H1 (cell line): ENCODE results near the gene NR2F1. TPM values are rescaled to one million over a fixed set of nuclear protein-coding genes. Genes with fewer than 3 reads are reported as not detected.
A peak's percentile ranks its signal among the peaks of the same experiment; 100 is the strongest.

Source experiments
- CTCF ChIA-PET: fragments of 300-600 bp; sonication (Branson Sonifier 250); formaldehyde crosslinking; loops from one replicate; lab custom pipeline; 2021; ENCODE audit not compliant: partially characterized antibody; lab: Charles Lee
- POLR2A ChIA-PET: fragments of 300-600 bp; sonication (Branson Sonifier 250); formaldehyde crosslinking; loops from one replicate; lab custom pipeline; 2021; ENCODE audit warnings: inconsistent platforms; ENCODE audit not compliant: partially characterized antibody; lab: Charles Lee
- DNase-seq, 2 experiments: peaks; one replicate each; pipeline versions ENCODE4 v3.0.0 to v3.0.0-alpha.2; 2010 to 2022; ENCODE audit warnings: low spot score in 2 of 2, low read depth in 1 of 2, mixed read lengths in 1 of 2
- FAIRE-seq: peaks from 2 replicates; lab custom pipeline; 2011; peaks lifted over from hg19 to GRCh38; lab: Jason Lieb, UNC
- H2AFZ ChIP-seq: 2 replicates; pipeline ENCODE4 v1.8.1; 2012; ENCODE audit warnings: low read length, inconsistent platforms
- H2AK5ac ChIP-seq: 2 replicates; pipeline ENCODE4 v1.6.1; 2013; ENCODE audit warnings: low read depth, low read length
- H2BK120ac ChIP-seq: replicated peaks from 2 replicates; pipeline ENCODE3; 2013; ENCODE audit warnings: low read depth, low read length, inconsistent platforms
- H2BK12ac ChIP-seq: 2 replicates; pipeline ENCODE4 v1.6.1; 2013; ENCODE audit warnings: low read depth, low read length
- H2BK15ac ChIP-seq: 2 replicates; pipeline ENCODE4 v1.6.1; 2013; ENCODE audit warnings: low read length
- H2BK20ac ChIP-seq: 2 replicates; pipeline ENCODE4 v1.6.1; 2013; ENCODE audit warnings: low read length
- H2BK5ac ChIP-seq: 2 replicates; pipeline ENCODE4 v1.6.1; 2013; ENCODE audit warnings: low read depth, low read length
- H3K14ac ChIP-seq: 2 replicates; pipeline ENCODE4 v1.6.1; 2013; ENCODE audit warnings: inconsistent platforms; ENCODE audit not compliant: insufficient read length
- H3K18ac ChIP-seq: 2 replicates; pipeline ENCODE4 v1.6.1; 2013; ENCODE audit warnings: low read length; ENCODE audit errors: extremely low read depth
- H3K23ac ChIP-seq: 2 replicates; pipeline ENCODE4 v1.6.1; 2013; ENCODE audit warnings: inconsistent platforms; ENCODE audit not compliant: insufficient read length
- H3K23me2 ChIP-seq: 2 replicates; pipeline ENCODE4 v1.6.1; 2013; ENCODE audit warnings: low read depth, low read length
- H3K27ac ChIP-seq: 2 replicates; pipeline ENCODE4 v1.6.1; 2011; ENCODE audit warnings: low read depth, low read length, inconsistent platforms
- H3K27me3 ChIP-seq, 4 experiments: replicated peaks in 1 of 4; 1 replicate in 1 of 4; 2 replicates in 3 of 4; pipeline versions ENCODE4 v1.6.1 to v1.8.1; 2011 to 2013; ENCODE audit warnings: low read length in 3 of 4, mild to moderate bottlenecking in 3 of 4, inconsistent platforms in 2 of 4, mixed read lengths in 2 of 4, moderate library complexity in 1 of 4; ENCODE audit not compliant: control insufficient read depth in 3 of 4, insufficient read depth in 3 of 4; ENCODE audit errors: extremely low read depth in 1 of 4
- H3K36me3 ChIP-seq, 4 experiments: 2 replicates each; pipeline versions ENCODE4 v1.6.1 to v1.8.1; 2011 to 2013; ENCODE audit warnings: mild to moderate bottlenecking in 4 of 4, low read length in 3 of 4, moderate library complexity in 2 of 4, control low read depth in 1 of 4, inconsistent platforms in 1 of 4; ENCODE audit not compliant: insufficient read depth in 4 of 4, control insufficient read depth in 2 of 4
- H3K4ac ChIP-seq: replicated peaks from 2 replicates; pipeline ENCODE3; 2013; ENCODE audit warnings: low read length, low read depth, mixed read lengths, inconsistent platforms; ENCODE audit not compliant: insufficient read length
- H3K4me1 ChIP-seq, 4 experiments: replicated peaks in 1 of 4; 1 replicate in 1 of 4; 2 replicates in 3 of 4; pipeline versions ENCODE4 v1.6.1 to v1.8.1; 2011 to 2013; ENCODE audit warnings: low read length in 3 of 4, inconsistent platforms in 2 of 4, mixed read lengths in 1 of 4; ENCODE audit not compliant: insufficient read depth in 4 of 4, control insufficient read depth in 3 of 4
- H3K4me2 ChIP-seq, 2 experiments: 2 replicates each; pipeline versions ENCODE4 v1.6.1 to v1.8.1; 2011 to 2013; ENCODE audit warnings: low read depth in 2 of 2, low read length in 2 of 2, control low read depth in 1 of 2, inconsistent platforms in 1 of 2, mild to moderate bottlenecking in 1 of 2; ENCODE audit not compliant: insufficient read depth in 1 of 2
- H3K4me3 ChIP-seq, 4 experiments: fragments of 200-600, 300-600 bp in 1 of 4; sonication (generic), shearing (Covaris generic), sonication (Bioruptor Twin) in 1 of 4; 2 replicates each; pipeline versions ENCODE4 v1.5.1 to v1.8.1; 2011 to 2016; ENCODE audit warnings: low read length in 4 of 4, low read depth in 3 of 4, control low read depth in 2 of 4, inconsistent platforms in 2 of 4, mild to moderate bottlenecking in 2 of 4, mixed read lengths in 1 of 4, moderate library complexity in 1 of 4; ENCODE audit not compliant: insufficient read depth in 2 of 4; ENCODE audit errors: extremely low read depth in 1 of 4
- H3K56ac ChIP-seq: replicated peaks from 2 replicates; pipeline ENCODE3; 2013; ENCODE audit warnings: low read depth, mild to moderate bottlenecking, mixed read lengths, low read length, inconsistent platforms; ENCODE audit not compliant: insufficient read length
- H3K79me1 ChIP-seq: 2 replicates; pipeline ENCODE4 v1.6.1; 2013; ENCODE audit warnings: low read depth, low read length, control low read depth
- H3K79me2 ChIP-seq, 2 experiments: 2 replicates each; pipeline versions ENCODE4 v1.6.1 to v1.8.1; 2012 to 2013; ENCODE audit warnings: low read length in 2 of 2, mild to moderate bottlenecking in 2 of 2, inconsistent platforms in 1 of 2; ENCODE audit not compliant: insufficient read depth in 2 of 2, control insufficient read depth in 1 of 2
- H3K9ac ChIP-seq, 4 experiments: replicated peaks in 1 of 4; 1 replicate in 1 of 4; 2 replicates in 3 of 4; pipeline versions ENCODE4 v1.6.1 to v1.8.1; 2011 to 2013; ENCODE audit warnings: low read depth in 3 of 4, low read length in 3 of 4, control low read depth in 2 of 4, mild to moderate bottlenecking in 2 of 4, moderate library complexity in 2 of 4, inconsistent platforms in 1 of 4; ENCODE audit errors: extremely low read depth in 1 of 4
- H3K9me3 ChIP-seq, 2 experiments: 2 replicates each; pipeline versions ENCODE4 v1.6.1 to v1.8.1; 2012 to 2013; ENCODE audit warnings: mild to moderate bottlenecking in 2 of 2, moderate library complexity in 2 of 2, control low read depth in 1 of 2, inconsistent platforms in 1 of 2, low read depth in 1 of 2, low read length in 1 of 2, mixed read lengths in 1 of 2; ENCODE audit not compliant: insufficient read depth in 2 of 2
- H4K20me1 ChIP-seq, 2 experiments: replicated peaks in 1 of 2; 2 replicates each; pipeline versions ENCODE3 to v1.8.1; 2011 to 2013; ENCODE audit warnings: inconsistent platforms in 2 of 2, low read length in 2 of 2, mild to moderate bottlenecking in 1 of 2; ENCODE audit not compliant: insufficient read depth in 2 of 2, control insufficient read depth in 1 of 2
- H4K5ac ChIP-seq: 2 replicates; pipeline ENCODE4 v1.6.1; 2013; ENCODE audit warnings: low read length, low read depth, mixed read lengths, inconsistent platforms; ENCODE audit not compliant: insufficient read length
- H4K8ac ChIP-seq: 2 replicates; pipeline ENCODE4 v1.8.0; 2013; ENCODE audit warnings: mild to moderate bottlenecking, moderate library complexity, low read length, inconsistent platforms; ENCODE audit not compliant: insufficient read depth; ENCODE audit errors: extremely low read depth
- H4K91ac ChIP-seq: replicated peaks from 2 replicates; pipeline ENCODE3; 2013; ENCODE audit warnings: low read length, mixed read lengths, inconsistent platforms; ENCODE audit not compliant: insufficient read length
- ASH2L ChIP-seq: fragments of 200-600, 300-600 bp; sonication (generic); IDR thresholded peaks from one replicate; pipeline ENCODE4 v1.7.1; 2017; ENCODE audit warnings: low read length
- ATF2 ChIP-seq: IDR thresholded peaks from 2 replicates; pipeline ENCODE4 v1.6.1; 2012; ENCODE audit warnings: low read length, inconsistent platforms
- CBX8 ChIP-seq: fragments of 300-800, 300-1000 bp; sonication (generic); IDR thresholded peaks from 2 replicates; pipeline ENCODE4 v1.7.1; 2016; ENCODE audit warnings: low read depth, low read length, borderline replicate concordance
- CTCF ChIP-seq, 3 experiments: IDR thresholded peaks; 1 replicate in 2 of 3; 2 replicates in 1 of 3; pipeline versions ENCODE4 v1.5.1 to v1.6.1; 2011; ENCODE audit warnings: low read length in 3 of 3, mild to moderate bottlenecking in 3 of 3, inconsistent platforms in 2 of 3, low read depth in 1 of 3, moderate library complexity in 1 of 3; ENCODE audit not compliant: insufficient read depth in 1 of 3; ENCODE audit errors: control extremely low read depth in 1 of 3
- EP300 ChIP-seq, 2 experiments: IDR thresholded peaks; 1 replicate in 1 of 2; 2 replicates in 1 of 2; pipeline ENCODE4 v1.6.1; 2011 to 2012; ENCODE audit warnings: low read depth in 2 of 2, low read length in 2 of 2, mild to moderate bottlenecking in 2 of 2, borderline replicate concordance in 1 of 2, inconsistent platforms in 1 of 2, moderate library complexity in 1 of 2
- HDAC6 ChIP-seq: IDR thresholded peaks from one replicate; pipeline ENCODE4 v1.7.1; 2012; ENCODE audit warnings: low read depth, mild to moderate bottlenecking, inconsistent platforms, low read length, moderate library complexity
- SUZ12 ChIP-seq: fragments of 200-600 bp; sonication (generic); IDR thresholded peaks from 2 replicates; pipeline ENCODE4 v1.6.1; 2012; ENCODE audit warnings: mild to moderate bottlenecking, inconsistent platforms, low read length, moderate library complexity, mixed read lengths
- WGBS, 2 experiments: shearing (Covaris generic) in 1 of 2; methylation state at CpG; one replicate each; pipeline versions ENCODE4 v1.1.6 to v1.1.7; 2013 to 2015; ENCODE audit warnings: low lambda C conversion rate in 2 of 2, mixed read lengths in 2 of 2, inconsistent platforms in 1 of 2, low coverage in 1 of 2, missing lambda C conversion rate in 1 of 2; ENCODE audit not compliant: insufficient replicate concordance in 2 of 2, insufficient coverage in 1 of 2, insufficient read length in 1 of 2; ENCODE audit errors: extremely low coverage in 1 of 2, missing lambda C conversion rate in 1 of 2; 5-methylcytosine and 5-hydroxymethylcytosine counted together
- polyA plus RNA-seq, 7 experiments: library from polyadenylated mRNA; depleted of rRNA in 3 of 7; stranded (reverse) in 5 of 7; unstranded in 2 of 7; fragments of >200 nt in 5 of 7; fragments of 200-250 nt in 2 of 7; gene quantifications; 1 replicate in 5 of 7; 2 replicates in 1 of 7; 4 replicates in 1 of 7; pipeline versions ENCODE4 v1.2.1 to v1.2.3, GENCODE V29; 2011 to 2013; ENCODE audit warnings: missing spikeins in 2 of 7, mixed read lengths in 2 of 7
- total RNA-seq: library from RNA; stranded (reverse); fragmentation: NEBNext Ultra II Directional; extraction: Animal tissue kit (Norgen Biotek cat#: 25700); gene quantifications from 2 replicates; pipeline ENCODE4 v1.2.1, GENCODE V29; 2021

The NR2F1 gene
- total and polyA plus RNA-seq, 2 of the 8 experiments (the other 6 are each of a cell fraction or from before 2014, with no cell fraction given): not detected

GRCh38 chr5:93593476-93594131 lies 10.6 kb downstream of the NR2F1 start:
- no peak overlapping the region for H4K91ac ChIP-seq
- H2BK12ac ChIP-seq: no peak overlapping the region
- no peaks in the 10 kb centered on the region for H3K79me2 ChIP-seq
- H3K23me2 ChIP-seq: peaks cover 3% of the 10 kb centered on the region; the same call in 1 of the 2 replicates
- H3K14ac ChIP-seq: no peak overlapping the region
- FAIRE-seq: no peak
- H2AK5ac ChIP-seq: no peak overlapping the region
- DNase-seq: no peak
- no peaks in the 10 kb centered on the region for H3K9me3 ChIP-seq
- H3K36me3 ChIP-seq: peaks cover 0 to under 1% (median 0%) of the 10 kb centered on the region in 4 experiments; a peak in 1 of 8 replicates
- H3K79me1 ChIP-seq: no peaks in the 10 kb centered on the region
- POLR2A ChIA-PET: interaction anchor here (1.1 to 1.7 kb wide), 2 partner anchors 8 to 14 kb away, joined by 3 to 4 read pairs; no protein-coding TSS in a partner anchor
- H2BK120ac ChIP-seq: no peak overlapping the region
- H2AFZ ChIP-seq: no peak overlapping the region
- peaks cover 20 to 38% of the 10 kb centered on the region in 2 experiments for H4K20me1 ChIP-seq
- CTCF ChIA-PET: interaction anchor here (0.5 to 4.5 kb wide), 7 partner anchors 9 to 208 kb away, joined by 3 to 15 read pairs (median 3); no protein-coding TSS in a partner anchor
- peak overlapping the region; percentile 99; the same call in 1 of the 2 replicates for H2BK15ac ChIP-seq
- WGBS, 2 experiments: 5% methylated on average over 29 of the region's 30 CpGs; no CpG with 5 or more reads in 1 of the 2 experiments
- H3K4me3 ChIP-seq: peak overlapping the region in 1 of 4 experiments; percentile 33; a peak in 2 of 8 replicates
- no peak overlapping the region for H3K23ac ChIP-seq
- H2BK5ac ChIP-seq: no peak overlapping the region
- H2BK20ac ChIP-seq: no peak overlapping the region
- no peak overlapping the region for H3K4ac ChIP-seq
- H3K4me2 ChIP-seq: peak overlapping the region; percentile 18 to 59; a peak in 3 of 4 replicates
- H3K27ac ChIP-seq: no peak overlapping the region
- no peak overlapping the region for H3K18ac ChIP-seq
- no peak overlapping the region for H4K5ac ChIP-seq
- H3K9ac ChIP-seq: no peak overlapping the region
- peaks cover 95 to 100% (median 98%) of the 10 kb centered on the region in 4 experiments for H3K27me3 ChIP-seq
- H3K56ac ChIP-seq: no peak overlapping the region
- H4K8ac ChIP-seq: no peak overlapping the region; the same call in 1 of the 2 replicates
- H3K4me1 ChIP-seq: peaks cover 0 to 26% (median 18%) of the 10 kb centered on the region in 4 experiments; a peak in 6 of 7 replicates
- TF ChIP-seq SUZ12 (peak; percentile 100), CBX8 (peak; percentile 70; the same call in 1 of the 2 replicates), ASH2L (peak; percentile 24), EP300 (IDR thresholded peaks at IDR 0.05; ENCODE audit: borderline replicate concordance in 1 of 2, low read depth in 2 of 2, low read length in 2 of 2) (no peak), HDAC6 (no peak), CTCF (IDR thresholded peaks at IDR 0.05; ENCODE audit: control extremely low read depth in 1 of 3, insufficient read depth in 1 of 3, low read depth in 1 of 3, low read length in 3 of 3) (no peak), ATF2 (no peak)
